RWPE1 (cell line): ENCODE data around the gene BCL2L11.

Experiments
- CTCF ChIA-PET: fragments of 350-600 bp; sonication (Branson Sonifier 250); formaldehyde crosslinking; extraction: SDS; loops from one replicate; lab custom pipeline; 2021; lab: Yijun Ruan, JAX
- POLR2A ChIA-PET: fragments of 400-600 bp; formaldehyde crosslinking; extraction: SDS; loops from one replicate; lab custom pipeline; 2020; ENCODE audit warnings: antibody characterized with exemption; ENCODE audit not compliant: low non-redundant PET; lab: Yijun Ruan, JAX
- DNase-seq: peaks from one replicate; pipeline ENCODE4 v3.0.0; 2012; ENCODE audit warnings: low spot score
- H3K27ac ChIP-seq: fragments of 450-650 bp; 2 replicates; pipeline ENCODE4 v1.5.1; 2017
- CTCF ChIP-seq: fragments of 450-650 bp; conservative IDR thresholded peaks from 2 replicates; pipeline ENCODE4 v1.5.1; 2017; ENCODE audit warnings: low read depth, mild to moderate bottlenecking

The BCL2L11 gene

GRCh38 chr2:111178296-111178695 lies 57.6 kb downstream of the BCL2L11 start:
- no peak overlapping the region for H3K27ac ChIP-seq
- DNase-seq, result no peak
- POLR2A ChIA-PET, result no interaction called here
- CTCF ChIA-PET, result interaction anchor here (0.6 kb wide), 1 partner anchor 454 kb away, joined by 4 read pairs; no protein-coding TSS in a partner anchor
- no peak for TF ChIP-seq CTCF

DNA sequence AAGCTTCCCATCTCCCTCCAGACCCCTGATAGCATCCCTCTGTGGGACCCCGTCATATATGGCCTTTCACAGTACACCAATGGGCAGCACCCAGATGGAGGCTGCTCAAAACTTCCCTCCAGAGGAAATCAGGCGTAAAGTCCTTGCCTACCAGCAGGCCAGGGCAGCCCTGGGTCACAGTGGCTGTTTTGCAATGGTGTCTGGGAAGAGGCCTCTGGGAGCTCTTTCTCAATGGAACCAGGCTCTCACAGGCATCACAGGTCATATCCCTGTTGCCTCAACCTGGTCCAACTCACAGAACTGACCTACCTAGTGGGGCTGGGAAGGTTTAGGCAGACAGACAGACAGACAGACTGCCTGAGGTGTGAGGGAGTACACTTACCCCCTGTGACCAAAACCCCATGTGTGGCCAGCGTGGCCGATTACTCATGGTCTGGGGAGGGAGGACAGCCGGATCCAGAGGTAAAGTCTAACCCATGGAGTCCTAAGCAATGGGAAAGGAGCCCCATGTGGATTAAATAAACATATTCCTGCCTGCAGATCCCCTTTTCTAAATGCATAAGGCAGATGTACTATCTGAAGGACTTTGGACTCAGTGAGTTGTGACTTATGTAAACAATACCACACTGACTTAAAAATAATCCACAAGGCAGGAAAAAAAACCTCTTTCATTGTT lies 58.2 kb downstream of the BCL2L11 start:
- no peak for DNase-seq
- H3K27ac ChIP-seq, result no peak overlapping the region
- TF ChIP-seq CTCF, result no peak
- ChIA-PET POLR2A (no interaction called here), CTCF (interaction anchor here (0.6 kb wide), 1 partner anchor 57 kb away, joined by 5 read pairs; no protein-coding TSS in a partner anchor)

DNA sequence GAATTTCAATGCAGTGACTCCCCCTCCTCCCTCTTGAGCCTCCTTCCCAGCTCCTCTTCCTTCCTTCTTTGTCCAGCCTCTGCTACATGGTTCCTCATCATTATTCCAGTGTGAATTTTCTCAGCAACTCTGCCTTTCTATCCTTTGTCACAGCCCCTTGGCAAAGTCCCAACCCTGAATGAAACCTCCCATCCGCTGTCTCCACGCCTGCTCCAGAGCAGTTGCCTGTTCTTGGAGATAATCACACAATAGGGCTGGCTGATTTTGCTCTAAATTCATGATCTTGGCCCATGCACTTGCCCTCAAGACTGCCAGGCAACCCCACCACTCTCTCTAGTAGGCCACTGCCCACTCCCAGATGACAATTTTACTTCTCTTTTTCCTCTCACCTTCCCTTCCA lies 61.4 kb downstream of the BCL2L11 start:
- CTCF ChIA-PET, result no interaction called here
- no peak for TF ChIP-seq CTCF
- no peak for DNase-seq
- POLR2A ChIA-PET, result no interaction called here
- H3K27ac ChIP-seq, result no peak overlapping the region

DNA sequence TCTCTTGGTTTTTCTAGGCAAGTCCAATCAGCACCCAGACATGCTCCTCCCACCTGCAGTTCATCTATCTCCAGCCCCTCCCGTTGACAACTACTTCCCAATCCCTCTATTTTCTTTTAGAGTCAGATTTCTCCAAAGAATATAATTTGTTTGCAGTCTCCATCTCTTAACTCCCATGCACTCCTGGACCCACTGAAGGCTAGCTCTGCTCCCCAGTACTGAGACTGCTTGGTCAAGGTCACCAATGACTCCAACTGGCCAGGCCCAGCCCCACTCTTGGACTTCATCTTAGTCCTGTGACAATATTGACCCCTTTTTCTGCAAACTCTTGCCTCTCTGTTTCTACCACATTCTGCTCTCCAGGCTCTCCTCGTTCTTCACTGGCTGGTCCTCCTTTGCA lies 62.0 kb downstream of the BCL2L11 start:
- H3K27ac ChIP-seq, result no peak overlapping the region
- TF ChIP-seq CTCF, result no peak
- no peak for DNase-seq
- ChIA-PET CTCF (no interaction called here), POLR2A (no interaction called here)

DNA sequence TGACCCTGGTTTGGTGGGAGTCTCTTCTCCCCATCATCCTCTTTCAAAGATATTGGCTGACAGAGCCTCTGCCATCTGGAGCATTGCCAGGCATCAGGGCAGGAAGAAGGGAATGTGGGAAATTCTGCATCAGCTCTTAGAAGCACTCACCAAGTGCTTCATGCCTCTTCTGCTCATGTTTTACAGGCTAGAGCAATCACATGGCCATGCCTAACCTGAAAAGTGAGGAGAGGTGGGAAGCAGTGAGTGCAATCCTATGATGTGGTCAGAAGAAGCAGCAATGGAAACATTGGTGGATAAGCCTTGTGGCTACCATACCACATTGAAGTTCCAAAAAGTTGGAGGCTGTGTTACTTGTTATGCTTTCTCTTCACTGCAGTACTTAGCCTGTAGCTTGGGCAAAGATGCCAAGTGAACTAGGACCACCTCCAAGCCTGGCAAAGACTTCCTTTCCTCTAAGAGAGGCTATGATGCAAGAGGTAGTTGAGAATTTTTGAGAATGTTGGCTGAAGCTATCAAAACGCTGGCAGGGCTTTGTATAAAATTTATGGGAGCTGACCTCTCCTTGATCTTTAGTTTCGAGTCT lies 64.1 kb downstream of the BCL2L11 start:
- POLR2A ChIA-PET, result no interaction called here
- CTCF ChIA-PET, result no interaction called here
- TF ChIP-seq CTCF, result no peak
- H3K27ac ChIP-seq, result no peak overlapping the region
- DNase-seq, result no peak

GRCh38 chr2:111185361-111186022 lies 64.8 kb downstream of the BCL2L11 start:
- H3K27ac ChIP-seq, result no peak overlapping the region
- no peak for TF ChIP-seq CTCF
- POLR2A ChIA-PET, result no interaction called here
- no peak for DNase-seq
- CTCF ChIA-PET, result no interaction called here
